H9 (cell line): Measurements from ENCODE around the gene TNFSF8. TPM values are rescaled to one million over a fixed set of nuclear protein-coding genes. Genes with fewer than 3 reads are reported as not detected.

Source experiments
- DNase-seq: peaks from one replicate; pipeline ENCODE4 v3.0.0-alpha.2; 2017
- H2AFZ ChIP-seq: one replicate; pipeline ENCODE4 v1.6.1; 2013; ENCODE audit warnings: mild to moderate bottlenecking, low read length, control low read depth, moderate library complexity
- H2AK5ac ChIP-seq: 2 replicates; pipeline ENCODE4 v1.6.1; 2013; ENCODE audit warnings: low read length, control low read depth, mixed read lengths; ENCODE audit not compliant: insufficient read length
- H2BK120ac ChIP-seq: one replicate; pipeline ENCODE4 v1.6.1; 2013; ENCODE audit warnings: low read depth, mild to moderate bottlenecking, low read length, control low read depth, inconsistent platforms; ENCODE audit not compliant: poor library complexity, severe bottlenecking
- H2BK12ac ChIP-seq: 2 replicates; pipeline ENCODE4 v1.6.1; 2013; ENCODE audit warnings: low read length, control low read depth, mixed read lengths, low read depth; ENCODE audit not compliant: insufficient read length
- H2BK15ac ChIP-seq: 2 replicates; pipeline ENCODE4 v1.6.1; 2013; ENCODE audit warnings: low read depth, low read length, control low read depth
- H2BK20ac ChIP-seq: one replicate; pipeline ENCODE4 v1.6.1; 2013; ENCODE audit warnings: low read depth, mild to moderate bottlenecking, low read length, control low read depth, inconsistent platforms; ENCODE audit not compliant: poor library complexity, severe bottlenecking
- H2BK5ac ChIP-seq: 2 replicates; pipeline ENCODE4 v1.6.1; 2013; ENCODE audit warnings: low read length, control low read depth, mixed read lengths; ENCODE audit not compliant: insufficient read length
- H3K14ac ChIP-seq: 2 replicates; pipeline ENCODE4 v1.6.1; 2013; ENCODE audit warnings: low read length, control low read depth; ENCODE audit not compliant: insufficient read depth
- H3K18ac ChIP-seq: 2 replicates; pipeline ENCODE4 v1.6.1; 2013; ENCODE audit warnings: low read depth, mild to moderate bottlenecking, mixed read lengths, low read length, control low read depth; ENCODE audit not compliant: insufficient read length
- H3K23ac ChIP-seq: 2 replicates; pipeline ENCODE4 v1.6.1; 2013; ENCODE audit warnings: low read length, control low read depth, mixed read lengths, low read depth; ENCODE audit not compliant: insufficient read length
- H3K23me2 ChIP-seq: 2 replicates; pipeline ENCODE4 v1.6.1; 2013; ENCODE audit warnings: low read depth, mild to moderate bottlenecking, mixed read lengths, low read length, control low read depth; ENCODE audit not compliant: insufficient read length, poor library complexity, severe bottlenecking
- H3K27ac ChIP-seq: 2 replicates; pipeline ENCODE4 v1.5.1; 2013; ENCODE audit warnings: low read length, control low read depth, mixed read lengths, low read depth; ENCODE audit not compliant: insufficient read length
- H3K27me3 ChIP-seq: 2 replicates; pipeline ENCODE4 v1.6.1; 2013; ENCODE audit warnings: low read length, control low read depth, inconsistent platforms; ENCODE audit not compliant: insufficient read depth
- H3K4ac ChIP-seq: 2 replicates; pipeline ENCODE4 v1.6.1; 2013; ENCODE audit warnings: low read depth, mild to moderate bottlenecking, control low read depth, inconsistent platforms, low read length, moderate library complexity
- H3K4me1 ChIP-seq: 2 replicates; pipeline ENCODE4 v1.6.1; 2013; ENCODE audit warnings: low read length, control low read depth, inconsistent platforms; ENCODE audit not compliant: insufficient read depth
- H3K4me2 ChIP-seq: 2 replicates; pipeline ENCODE4 v1.6.1; 2013; ENCODE audit warnings: low read length, control low read depth, mixed read lengths; ENCODE audit not compliant: insufficient read length, insufficient read depth
- H3K56ac ChIP-seq: 2 replicates; pipeline ENCODE4 v1.6.1; 2013; ENCODE audit warnings: low read depth, mild to moderate bottlenecking, mixed read lengths, low read length, control low read depth; ENCODE audit not compliant: insufficient read length
- H3K79me1 ChIP-seq: 2 replicates; pipeline ENCODE4 v1.6.1; 2013; ENCODE audit warnings: low read depth, mild to moderate bottlenecking, moderate library complexity, low read length, control low read depth, inconsistent platforms; ENCODE audit not compliant: insufficient read depth, poor library complexity, severe bottlenecking
- H3K79me2 ChIP-seq: 2 replicates; pipeline ENCODE4 v1.6.1; 2013; ENCODE audit warnings: low read length, control low read depth, inconsistent platforms; ENCODE audit not compliant: insufficient read depth
- H3K9ac ChIP-seq: 2 replicates; pipeline ENCODE4 v1.6.1; 2013; ENCODE audit warnings: low read length, control low read depth, mixed read lengths; ENCODE audit not compliant: insufficient read length; ENCODE audit errors: extremely low read depth
- H3K9me3 ChIP-seq: one replicate; pipeline ENCODE4 v1.6.1; 2013; ENCODE audit warnings: low read depth, low read length, inconsistent platforms; ENCODE audit not compliant: control insufficient read depth
- H3T11ph ChIP-seq: one replicate; pipeline ENCODE4 v1.6.1; 2013; ENCODE audit warnings: mild to moderate bottlenecking, low read length, control low read depth, inconsistent platforms
- H4K20me1 ChIP-seq: one replicate; pipeline ENCODE4 v1.6.1; 2013; ENCODE audit not compliant: control insufficient read depth, insufficient read length, insufficient read depth
- H4K5ac ChIP-seq: 2 replicates; pipeline ENCODE4 v1.6.1; 2013; ENCODE audit warnings: low read depth, mild to moderate bottlenecking, mixed read lengths, low read length, control low read depth; ENCODE audit not compliant: insufficient read length
- H4K8ac ChIP-seq: replicated peaks from 2 replicates; pipeline ENCODE4 v1.6.1; 2013; ENCODE audit warnings: low read length, control low read depth, mixed read lengths, low read depth; ENCODE audit not compliant: insufficient read length
- H4K91ac ChIP-seq: 2 replicates; pipeline ENCODE4 v1.6.1; 2013; ENCODE audit warnings: low read depth, mild to moderate bottlenecking, moderate library complexity, mixed read lengths, low read length, control low read depth; ENCODE audit not compliant: insufficient read length
- H3K27ac Mint-ChIP-seq, 3 experiments: 2 replicates in 2 of 3; 3 replicates in 1 of 3; pipeline ENCODE4 v1.8.0; 2020 to 2021; ENCODE audit warnings: mixed read lengths in 3 of 3, mild to moderate bottlenecking in 1 of 3, moderate library complexity in 1 of 3
- H3K27me3 Mint-ChIP-seq: 2 replicates; pipeline ENCODE4 v1.8.0; 2021; ENCODE audit warnings: low read depth, mild to moderate bottlenecking, moderate library complexity, mixed read lengths
- H3K36me3 Mint-ChIP-seq, 3 experiments: 2 replicates in 2 of 3; 3 replicates in 1 of 3; pipeline ENCODE4 v1.8.0; 2020 to 2021; ENCODE audit warnings: low read depth in 3 of 3, mixed read lengths in 3 of 3; ENCODE audit not compliant: insufficient read depth in 1 of 3
- H3K4me1 Mint-ChIP-seq, 2 experiments: 2 replicates each; pipeline ENCODE4 v1.8.0; 2020; ENCODE audit warnings: mixed read lengths in 2 of 2
- H3K4me3 Mint-ChIP-seq, 2 experiments: 2 replicates in 1 of 2; 3 replicates in 1 of 2; pipeline ENCODE4 v1.8.0; 2020 to 2021; ENCODE audit warnings: mild to moderate bottlenecking in 2 of 2, mixed read lengths in 2 of 2, moderate library complexity in 1 of 2
- H3K9me3 Mint-ChIP-seq, 2 experiments: 2 replicates in 1 of 2; 3 replicates in 1 of 2; pipeline ENCODE4 v1.8.0; 2020; ENCODE audit warnings: mild to moderate bottlenecking in 2 of 2, mixed read lengths in 2 of 2, moderate library complexity in 1 of 2
- WGBS: extraction: QIAGEN DNeasy Blood & Tissue Kit; methylation state at CpG from one replicate; pipeline ENCODE4 v1.1.7; 2013; ENCODE audit warnings: missing lambda C conversion rate, low lambda C conversion rate, mixed read lengths; ENCODE audit not compliant: insufficient read length; ENCODE audit errors: extremely low coverage; 5-methylcytosine and 5-hydroxymethylcytosine counted together
- total RNA-seq: library from RNA; stranded (reverse); gene quantifications from 2 replicates; pipeline ENCODE4 v1.2.1, GENCODE V29; 2021
- TF ChIP-seq, protein P1 (sequence below): fragments of 200-600 bp; sonication (generic); conservative IDR thresholded peaks from 3 replicates; pipeline ENCODE4 v1.8.0; 2021; ENCODE audit warnings: antibody characterized with exemption, mild to moderate bottlenecking

The TNFSF8 gene
- total RNA-seq, 1 experiment from 2014 or later = not detected

- no CpG with 5 or more reads among the region's 4 CpGs for WGBS
- H4K8ac ChIP-seq = no peak overlapping the region
- H3K27me3 Mint-ChIP-seq = peaks cover 15% of the 10 kb centered on the region
- H3K23ac ChIP-seq = no peak overlapping the region
- no peak overlapping the region for H3K56ac ChIP-seq
- no peaks in the 10 kb centered on the region for H3K79me2 ChIP-seq
- peaks cover 0 to 6% (median 2%) of the 10 kb centered on the region in 3 experiments; a peak in 2 of 7 replicates for H3K36me3 Mint-ChIP-seq
- H3K27ac Mint-ChIP-seq = no peak overlapping the region
- H4K91ac ChIP-seq = no peak overlapping the region
- DNase-seq = no peak
- no peaks in the 10 kb centered on the region for H4K20me1 ChIP-seq
- no peak overlapping the region for H4K5ac ChIP-seq
- no peak overlapping the region for H2AK5ac ChIP-seq
- H3K9me3 ChIP-seq = no peaks in the 10 kb centered on the region
- H2BK120ac ChIP-seq = no peak overlapping the region
- H3K4me1 Mint-ChIP-seq = no peaks in the 10 kb centered on the region
- H3K23me2 ChIP-seq = no peaks in the 10 kb centered on the region
- H3K14ac ChIP-seq = no peak overlapping the region
- no peak overlapping the region for H3K4me2 ChIP-seq
- no peaks in the 10 kb centered on the region for H3K79me1 ChIP-seq
- H3K18ac ChIP-seq = no peak overlapping the region
- H3T11ph ChIP-seq = no peak overlapping the region
- no peaks in the 10 kb centered on the region for H3K4me1 ChIP-seq
- H3K4ac ChIP-seq = no peak overlapping the region
- no peak overlapping the region for H2BK5ac ChIP-seq
- no peaks in the 10 kb centered on the region for H3K27me3 ChIP-seq
- H2AFZ ChIP-seq = no peak overlapping the region
- H3K4me3 Mint-ChIP-seq = no peak overlapping the region
- no peak overlapping the region for H2BK12ac ChIP-seq
- no peak overlapping the region for H2BK15ac ChIP-seq
- H3K9me3 Mint-ChIP-seq = peaks cover 16 to 18% of the 10 kb centered on the region in 2 experiments
- no peak overlapping the region for H3K27ac ChIP-seq
- no peak overlapping the region for H2BK20ac ChIP-seq
- TF ChIP-seq, protein P1, sequence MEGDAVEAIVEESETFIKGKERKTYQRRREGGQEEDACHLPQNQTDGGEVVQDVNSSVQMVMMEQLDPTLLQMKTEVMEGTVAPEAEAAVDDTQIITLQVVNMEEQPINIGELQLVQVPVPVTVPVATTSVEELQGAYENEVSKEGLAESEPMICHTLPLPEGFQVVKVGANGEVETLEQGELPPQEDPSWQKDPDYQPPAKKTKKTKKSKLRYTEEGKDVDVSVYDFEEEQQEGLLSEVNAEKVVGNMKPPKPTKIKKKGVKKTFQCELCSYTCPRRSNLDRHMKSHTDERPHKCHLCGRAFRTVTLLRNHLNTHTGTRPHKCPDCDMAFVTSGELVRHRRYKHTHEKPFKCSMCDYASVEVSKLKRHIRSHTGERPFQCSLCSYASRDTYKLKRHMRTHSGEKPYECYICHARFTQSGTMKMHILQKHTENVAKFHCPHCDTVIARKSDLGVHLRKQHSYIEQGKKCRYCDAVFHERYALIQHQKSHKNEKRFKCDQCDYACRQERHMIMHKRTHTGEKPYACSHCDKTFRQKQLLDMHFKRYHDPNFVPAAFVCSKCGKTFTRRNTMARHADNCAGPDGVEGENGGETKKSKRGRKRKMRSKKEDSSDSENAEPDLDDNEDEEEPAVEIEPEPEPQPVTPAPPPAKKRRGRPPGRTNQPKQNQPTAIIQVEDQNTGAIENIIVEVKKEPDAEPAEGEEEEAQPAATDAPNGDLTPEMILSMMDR = no peak
- H3K9ac ChIP-seq = no peak overlapping the region
Measured at GRCh38 chr9:114878879-114879564, 51.4 kb downstream of the TNFSF8 start.
